Dendritic cell treated with granulocyte-macrophage colony-stimulating factor and Interleukin-4, amounts not matched to agents 40 ng/mL and 50 ng/mL, for 4 days (primary cell): ENCODE measurements around the gene FAM200C.

ENCODE experiments used
- H3K27ac Mint-ChIP-seq: one replicate; pipeline ENCODE4 v1.8.0; 2022; ENCODE audit warnings: mild to moderate bottlenecking, mixed read lengths
- H3K27me3 Mint-ChIP-seq: one replicate; pipeline ENCODE4 v1.8.0; 2022; ENCODE audit warnings: mild to moderate bottlenecking, mixed read lengths
- H3K36me3 Mint-ChIP-seq: one replicate; pipeline ENCODE4 v1.8.0; 2022; ENCODE audit warnings: low read depth, mixed read lengths
- H3K4me1 Mint-ChIP-seq: one replicate; pipeline ENCODE4 v1.8.0; 2022; ENCODE audit warnings: low read depth, mixed read lengths
- H3K4me3 Mint-ChIP-seq: one replicate; pipeline ENCODE4 v1.8.0; 2022; ENCODE audit warnings: mild to moderate bottlenecking, moderate library complexity, mixed read lengths
- H3K9me3 Mint-ChIP-seq: one replicate; pipeline ENCODE4 v1.8.0; 2022; ENCODE audit warnings: mixed read lengths
- intact Hi-C: fragments of 100-400 bp; cut with micrococcal nuclease; formaldehyde crosslinking; loops from one replicate; pipeline ENCODE4 v1.15.0; 2022

FAM200C gene

DNA sequence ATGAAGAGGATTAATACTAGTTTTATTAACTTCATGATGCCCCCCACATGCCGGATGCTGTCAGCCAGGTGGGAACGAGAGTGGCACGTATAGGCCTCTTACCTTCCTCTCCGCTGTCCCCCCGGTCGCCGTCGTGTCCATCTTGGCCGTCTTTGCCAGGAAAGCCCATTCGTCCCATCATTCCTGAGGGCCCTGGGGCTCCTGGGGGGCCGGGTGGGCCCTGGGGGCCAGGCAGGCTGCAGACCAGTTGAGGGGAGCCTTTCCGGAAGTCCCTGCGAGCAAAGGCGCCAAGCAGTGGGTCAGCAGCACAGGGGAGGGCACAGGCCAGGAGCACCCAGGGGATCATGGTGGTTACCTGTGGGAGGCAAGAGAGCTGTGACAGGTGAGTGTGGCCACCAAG lies 45.2 kb downstream of the FAM200C start:
- no peaks in the 10 kb centered on the region for H3K9me3 Mint-ChIP-seq
- H3K4me1 Mint-ChIP-seq: peaks cover 4% of the 10 kb centered on the region
- H3K4me3 Mint-ChIP-seq: no peak overlapping the region
- no peaks in the 10 kb centered on the region for H3K27me3 Mint-ChIP-seq
- H3K36me3 Mint-ChIP-seq: no peaks in the 10 kb centered on the region
- intact Hi-C loops: no loop called here
- no peak overlapping the region for H3K27ac Mint-ChIP-seq

DNA sequence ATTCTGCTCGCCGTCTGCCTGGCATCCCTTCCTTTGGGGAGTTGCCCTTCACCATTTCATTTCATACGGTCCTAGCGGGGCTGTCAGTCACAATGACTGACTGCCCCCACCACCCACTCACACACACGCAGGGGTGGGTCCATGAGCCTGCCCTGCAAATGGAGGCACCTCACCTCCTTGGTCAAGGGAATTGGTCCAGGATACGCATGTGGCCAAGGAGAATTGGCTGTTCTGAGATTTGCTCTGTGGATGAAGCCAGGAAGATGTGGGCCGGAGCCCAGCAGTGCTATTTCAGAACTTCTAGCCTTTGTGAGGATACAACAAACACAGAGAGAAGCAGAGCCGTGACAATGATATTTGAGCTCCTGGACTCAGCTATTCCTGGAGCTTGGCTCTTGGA lies 46.5 kb downstream of the FAM200C start:
- Mint-ChIP-seq H3K4me1 (peaks cover 4% of the 10 kb centered on the region), H3K27me3 (no peaks in the 10 kb centered on the region), H3K4me3 (no peak overlapping the region), H3K9me3 (no peaks in the 10 kb centered on the region), H3K36me3 (no peaks in the 10 kb centered on the region), H3K27ac (no peak overlapping the region)
- intact Hi-C loops: no loop called here

DNA sequence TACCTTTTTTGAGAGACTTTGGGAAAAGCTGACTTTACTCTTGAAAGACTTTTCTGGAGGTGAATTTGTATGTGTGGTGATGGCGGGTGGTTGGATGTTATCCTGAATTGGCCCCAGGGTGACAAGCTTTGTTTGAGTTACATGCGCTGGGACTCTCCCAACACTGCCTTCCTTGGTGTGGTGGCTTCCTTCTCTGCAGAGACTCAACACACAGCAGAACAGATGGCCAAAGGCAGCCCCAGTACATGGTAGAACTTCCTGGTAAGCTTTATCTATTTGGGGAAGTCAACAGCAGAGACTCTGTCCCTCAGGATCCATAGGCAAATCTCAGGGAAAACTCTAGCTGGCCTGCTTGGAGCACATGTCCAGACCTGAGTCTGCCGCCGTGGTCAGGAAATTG lies 47.5 kb downstream of the FAM200C start:
- H3K27me3 Mint-ChIP-seq: no peaks in the 10 kb centered on the region
- H3K27ac Mint-ChIP-seq: no peak overlapping the region
- intact Hi-C loops: no loop called here
- H3K4me1 Mint-ChIP-seq: peaks cover 4% of the 10 kb centered on the region
- H3K9me3 Mint-ChIP-seq: no peaks in the 10 kb centered on the region
- no peaks in the 10 kb centered on the region for H3K36me3 Mint-ChIP-seq
- H3K4me3 Mint-ChIP-seq: no peak overlapping the region

DNA sequence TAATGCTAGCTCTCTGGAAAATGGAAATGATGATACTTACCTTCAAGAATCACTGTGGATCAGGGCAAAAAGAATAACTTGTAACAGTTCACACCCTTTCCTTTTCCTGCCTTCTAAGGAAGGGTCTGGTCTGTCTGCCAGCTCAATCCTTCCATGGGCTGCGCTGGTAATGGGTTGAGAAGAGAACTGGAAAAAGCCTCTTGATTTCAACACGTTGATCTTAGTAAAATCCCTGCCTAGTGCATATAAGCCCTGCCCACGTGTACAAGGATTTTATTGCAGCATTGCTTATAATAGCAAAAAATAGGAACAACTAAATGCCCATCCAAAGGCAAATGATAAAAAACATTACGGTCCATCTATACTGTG lies 49.9 kb downstream of the FAM200C start:
- Mint-ChIP-seq H3K4me3 (no peak overlapping the region), H3K4me1 (peaks cover 4% of the 10 kb centered on the region), H3K27me3 (no peaks in the 10 kb centered on the region), H3K27ac (no peak overlapping the region), H3K36me3 (no peaks in the 10 kb centered on the region), H3K9me3 (no peaks in the 10 kb centered on the region)
- intact Hi-C loops: loop anchor here (5.0 kb wide), 1 partner anchor 328 kb away; no protein-coding TSS in a partner anchor

DNA sequence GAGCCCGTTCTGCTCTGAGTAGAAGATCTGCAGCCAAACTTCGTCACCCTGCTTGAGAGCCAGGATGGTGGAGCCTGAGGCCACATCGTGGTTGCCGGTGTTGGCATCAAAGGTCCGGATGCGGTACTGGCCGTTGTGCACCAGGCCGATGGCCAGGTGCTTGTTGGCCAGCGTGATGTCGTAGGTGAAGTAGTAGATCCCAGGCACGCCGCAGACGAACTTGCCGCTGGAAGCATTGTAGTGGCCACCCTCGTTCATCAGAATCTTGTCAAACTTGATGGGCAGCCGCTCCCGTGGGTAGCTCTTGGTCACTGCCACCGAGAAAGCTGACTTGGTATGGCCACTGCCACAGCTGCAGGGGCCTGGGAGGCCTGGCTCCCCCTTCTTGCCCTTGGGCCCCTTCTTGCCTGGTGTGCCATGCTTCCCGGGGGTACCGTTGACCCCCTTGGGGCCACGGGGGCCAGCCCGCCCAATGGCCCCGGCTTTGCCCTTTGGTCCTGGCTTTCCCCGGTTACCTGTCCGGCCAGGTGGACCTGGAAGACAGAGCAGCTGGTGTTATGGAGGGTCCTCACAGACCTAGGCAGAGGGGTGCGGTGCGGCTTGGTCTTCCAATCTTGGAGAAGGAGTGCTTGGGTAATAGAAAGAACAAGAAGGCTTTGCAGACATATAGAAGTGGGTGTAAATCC lies 50.5 kb downstream of the FAM200C start:
- H3K36me3 Mint-ChIP-seq: no peaks in the 10 kb centered on the region

DNA sequence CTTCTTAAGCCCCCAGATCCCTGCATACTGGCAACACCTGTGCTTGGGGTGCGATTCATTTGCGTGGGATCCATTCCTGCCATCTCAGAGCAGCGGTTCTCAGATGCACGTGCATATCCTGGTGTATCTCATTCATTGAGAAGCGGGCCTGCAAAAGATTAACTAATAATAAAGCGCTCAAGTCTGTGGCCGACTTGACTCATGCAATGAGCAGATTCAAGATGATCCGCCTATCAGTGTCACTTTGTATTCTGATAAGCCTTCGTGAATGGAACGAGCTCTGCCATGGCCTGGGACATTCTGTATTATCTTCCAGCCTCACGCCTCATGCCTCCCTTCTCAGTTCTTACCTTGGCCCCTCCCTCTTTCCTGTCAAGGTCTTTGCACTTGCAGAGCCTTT lies 51.8 kb downstream of the FAM200C start:
- intact Hi-C loops: loop anchor here (5.0 kb wide), 1 partner anchor 326 kb away; no protein-coding TSS in a partner anchor

More for the DNA sequence above, 50.5 kb downstream of the FAM200C start:
- Mint-ChIP-seq H3K4me1 (peaks cover 4% of the 10 kb centered on the region), H3K27ac (no peak overlapping the region), H3K4me3 (no peak overlapping the region), H3K27me3 (no peaks in the 10 kb centered on the region), H3K9me3 (no peaks in the 10 kb centered on the region)
- intact Hi-C loops: loop anchor here (5.0 kb wide), 1 partner anchor 327 kb away; no protein-coding TSS in a partner anchor

DNA sequence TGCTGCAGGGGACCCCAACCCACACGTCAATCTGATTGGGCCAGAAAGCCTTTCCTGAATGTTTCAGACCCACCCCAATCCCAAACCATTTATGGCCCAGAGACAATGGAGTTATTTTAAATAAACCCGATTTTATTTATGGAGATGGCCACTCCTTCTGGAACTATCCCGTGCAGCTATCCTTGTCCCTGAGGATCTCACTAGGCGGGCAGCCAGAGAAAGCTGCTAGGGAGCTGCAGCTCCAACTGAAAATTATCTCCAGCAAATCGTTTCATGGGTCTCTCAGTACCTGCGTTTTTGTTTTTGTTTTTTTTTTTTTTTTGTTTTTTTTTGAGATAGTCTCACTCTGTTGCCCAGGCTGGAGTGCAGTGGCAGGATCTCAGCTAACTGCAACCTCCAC lies 52.4 kb downstream of the FAM200C start:
- no peaks in the 10 kb centered on the region for H3K36me3 Mint-ChIP-seq
- peaks cover 4% of the 10 kb centered on the region for H3K4me1 Mint-ChIP-seq
- H3K4me3 Mint-ChIP-seq: no peak overlapping the region
- H3K27me3 Mint-ChIP-seq: peaks cover 5% of the 10 kb centered on the region
- H3K9me3 Mint-ChIP-seq: no peaks in the 10 kb centered on the region
- no peak overlapping the region for H3K27ac Mint-ChIP-seq
- intact Hi-C loops: loop anchor here (2.0 to 5.0 kb wide), 2 partner anchors 267 to 325 kb away; no protein-coding TSS in a partner anchor

More for the DNA sequence above, 51.8 kb downstream of the FAM200C start:
- Mint-ChIP-seq H3K9me3 (no peaks in the 10 kb centered on the region), H3K4me3 (no peak overlapping the region), H3K27ac (no peak overlapping the region), H3K4me1 (peaks cover 4% of the 10 kb centered on the region), H3K36me3 (no peaks in the 10 kb centered on the region), H3K27me3 (peaks cover 4% of the 10 kb centered on the region)
